Gastrocnemius medialis (tissue), 4 donors: ENCODE data around the gene SLC25A22. TPM values are rescaled to one million over a fixed set of nuclear protein-coding genes. Genes with fewer than 3 reads are reported as not detected.

Experiments
- ATAC-seq, 2 donors: fragments of 150-250 bp; one replicate each; pipeline ENCODE4 v1.9.1; 2016
- DNase-seq, 2 donors: peaks; one replicate each; pipeline ENCODE4 v3.0.0-alpha.2; 2019
- H3K27ac ChIP-seq, 4 donors: fragments of 200-600 bp; sonication (generic); 1 replicate in 1 of 4; 2 replicates in 3 of 4; pipeline ENCODE4 v1.5.1; 2016 to 2018; ENCODE audit warnings: mild to moderate bottlenecking in 2 of 4, moderate library complexity in 1 of 4
- H3K27me3 ChIP-seq, 3 donors: fragments of 200-600 bp; sonication (generic) in 2 of 3; 1 replicate in 1 of 3; 2 replicates in 2 of 3; pipeline versions ENCODE4 v1.5.1 to v1.6.0; 2016 to 2019; ENCODE audit warnings: mild to moderate bottlenecking in 1 of 3, moderate library complexity in 1 of 3
- H3K36me3 ChIP-seq, 2 donors: fragments of 200-600 bp; sonication (generic) in 1 of 2; one replicate each; pipeline ENCODE4 v1.5.1; 2017 to 2018
- H3K4me1 ChIP-seq, 2 donors: fragments of 200-600 bp; sonication (generic) in 1 of 2; one replicate each; pipeline ENCODE4 v1.5.1; 2016 to 2017; ENCODE audit warnings: mild to moderate bottlenecking in 2 of 2
- H3K4me3 ChIP-seq, 4 donors: fragments of 200-600 bp; sonication (generic) in 3 of 4; 1 replicate in 1 of 4; 2 replicates in 3 of 4; pipeline ENCODE4 v1.5.1; 2016 to 2019; ENCODE audit warnings: mild to moderate bottlenecking in 2 of 4
- H3K9me3 ChIP-seq, 3 donors: fragments of 200-600 bp; sonication (generic) in 2 of 3; 1 replicate in 1 of 3; 2 replicates in 2 of 3; pipeline ENCODE4 v1.5.1; 2016 to 2019
- POLR2A ChIP-seq, 2 donors: fragments of 450-650 bp; IDR thresholded peaks; one replicate each; pipeline ENCODE4 v1.6.1; 2017; ENCODE audit warnings: antibody characterized with exemption in 2 of 2, mild to moderate bottlenecking in 2 of 2, moderate library complexity in 2 of 2
- in situ Hi-C, 4 donors: fragments of 200-750 bp; cut with MboI; loops; one replicate each; pipeline versions ENCODE4 v1.15.0 to v1.8.0; 2017; ENCODE audit warnings: low sequenced_read_pairs in 4 of 4
- intact Hi-C: fragments of 100-400 bp; cut with DNase I; formaldehyde crosslinking; loops from one replicate; pipeline ENCODE4 v1.15.1; 2023; ENCODE audit warnings: low total_unique reads
- total RNA-seq, 4 donors: library from RNA; depleted of rRNA; stranded (reverse); fragments of >200 nt; gene quantifications; one replicate each; pipeline versions ENCODE4 v1.1.0 to v1.2.3, GENCODE V29; 2016
- TF ChIP-seq, protein P1 (sequence below), 5 experiments: fragments of 450-650 bp in 3 of 5; fragments of 200-600 bp in 2 of 5; sonication (generic) in 2 of 5; IDR thresholded peaks in 4 of 5; conservative IDR thresholded peaks in 1 of 5; 1 replicate in 4 of 5; 2 replicates in 1 of 5; pipeline ENCODE4 v1.5.1; 2016 to 2019; ENCODE audit warnings: antibody characterized with exemption in 5 of 5, mild to moderate bottlenecking in 3 of 5, moderate library complexity in 3 of 5

Gene SLC25A22
- total RNA-seq, 4 donors from 2014 or later, result 0.80 to 1.5 (median 1.0) TPM; not detected in 1

DNA sequence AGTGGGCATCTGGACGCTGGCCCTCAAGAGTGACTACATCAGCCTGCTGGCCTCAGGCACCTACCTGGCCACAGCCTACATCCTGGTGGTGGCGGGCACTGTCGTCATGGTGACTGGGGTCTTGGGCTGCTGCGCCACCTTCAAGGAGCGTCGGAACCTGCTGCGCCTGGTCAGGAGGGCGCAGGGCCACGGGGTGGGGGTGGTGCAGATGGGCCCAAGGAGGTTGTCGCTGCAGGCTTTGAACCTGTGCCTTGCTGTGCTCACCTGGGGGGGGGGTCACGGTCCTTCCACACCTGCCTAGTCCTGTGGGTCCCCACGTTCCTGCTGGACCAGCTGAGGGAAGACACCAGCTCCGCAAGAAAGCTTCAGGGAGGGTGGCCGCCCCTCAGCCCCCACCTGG, 38.2 kb upstream of the SLC25A22 start:
- intact Hi-C loops, result no loop called here

DNA sequence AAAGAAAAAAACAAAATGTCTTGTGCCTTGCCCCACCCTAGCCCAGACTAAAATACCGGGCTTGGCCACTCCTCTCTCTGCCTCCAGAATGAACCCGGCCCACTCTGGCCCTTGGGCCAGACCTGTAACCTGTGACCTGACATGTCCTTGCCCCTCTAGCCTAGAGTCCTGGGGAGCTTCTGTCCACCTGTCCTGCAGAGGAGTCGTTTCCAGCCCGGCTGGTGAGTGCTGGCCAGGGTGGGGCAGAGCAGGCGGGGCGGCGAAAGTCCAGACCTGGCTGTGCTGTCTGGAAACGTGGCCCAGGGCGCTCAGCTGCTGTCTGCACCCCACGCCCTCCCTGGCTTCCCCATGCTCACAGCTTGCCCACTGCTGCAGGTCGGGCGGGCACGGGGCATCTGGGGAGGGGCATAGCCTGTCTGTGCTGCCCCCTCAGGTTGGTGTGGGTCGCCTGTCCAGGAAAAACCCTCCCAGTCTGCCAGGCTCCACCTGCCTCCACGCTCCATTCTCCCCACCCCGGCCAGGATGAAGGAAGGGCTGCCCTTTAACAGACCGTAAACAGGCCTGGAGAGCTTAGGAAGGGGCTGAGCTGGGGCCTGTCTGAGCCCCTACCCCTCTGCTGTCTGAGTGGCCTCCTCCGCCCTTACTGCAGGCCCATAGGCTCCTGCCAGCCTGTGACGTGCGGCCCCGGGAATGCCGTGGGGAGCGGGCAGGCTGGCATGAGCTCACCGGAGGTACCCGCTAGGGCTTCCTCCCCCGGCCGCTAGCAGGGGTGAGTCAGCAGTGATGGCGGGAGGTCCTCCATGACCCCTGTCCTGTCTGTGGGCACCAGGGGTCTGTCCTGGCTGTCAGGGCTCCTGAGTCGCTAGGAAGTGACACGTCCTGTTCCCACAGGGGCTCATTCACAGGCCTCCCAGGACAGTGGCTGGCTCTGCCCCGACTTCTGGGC, 36.6 kb upstream of the SLC25A22 start:
- Histone ChIP-seq H3K27ac (peak overlapping the region; percentile 84 to 97 (median 88)), H3K27me3 (peaks cover 7 to 12% (median 8%) of the 10 kb centered on the region in 3 donors), H3K9me3 (no peaks in the 10 kb centered on the region), H3K36me3 (peaks cover 0 to 40% of the 10 kb centered on the region in 2 donors), H3K4me3 (peak overlapping the region; percentile 29 to 81 (median 68)), H3K4me1 (peaks cover 19 to 30% of the 10 kb centered on the region in 2 donors)
- TF ChIP-seq POLR2A (IDR thresholded peaks at IDR 0.05), result peak; percentile 37 to 52
- TF ChIP-seq, protein P1, sequence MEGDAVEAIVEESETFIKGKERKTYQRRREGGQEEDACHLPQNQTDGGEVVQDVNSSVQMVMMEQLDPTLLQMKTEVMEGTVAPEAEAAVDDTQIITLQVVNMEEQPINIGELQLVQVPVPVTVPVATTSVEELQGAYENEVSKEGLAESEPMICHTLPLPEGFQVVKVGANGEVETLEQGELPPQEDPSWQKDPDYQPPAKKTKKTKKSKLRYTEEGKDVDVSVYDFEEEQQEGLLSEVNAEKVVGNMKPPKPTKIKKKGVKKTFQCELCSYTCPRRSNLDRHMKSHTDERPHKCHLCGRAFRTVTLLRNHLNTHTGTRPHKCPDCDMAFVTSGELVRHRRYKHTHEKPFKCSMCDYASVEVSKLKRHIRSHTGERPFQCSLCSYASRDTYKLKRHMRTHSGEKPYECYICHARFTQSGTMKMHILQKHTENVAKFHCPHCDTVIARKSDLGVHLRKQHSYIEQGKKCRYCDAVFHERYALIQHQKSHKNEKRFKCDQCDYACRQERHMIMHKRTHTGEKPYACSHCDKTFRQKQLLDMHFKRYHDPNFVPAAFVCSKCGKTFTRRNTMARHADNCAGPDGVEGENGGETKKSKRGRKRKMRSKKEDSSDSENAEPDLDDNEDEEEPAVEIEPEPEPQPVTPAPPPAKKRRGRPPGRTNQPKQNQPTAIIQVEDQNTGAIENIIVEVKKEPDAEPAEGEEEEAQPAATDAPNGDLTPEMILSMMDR (IDR thresholded peaks at IDR 0.05 in 4 of 5, conservative IDR thresholded peaks at IDR 0.05 in 1 of 5), result peak in 1 of 5 experiments; percentile 8
- intact Hi-C loops (no loop called here), in situ Hi-C loops (no loop called here)
- ATAC-seq (peak in 1 of 2 donors; percentile 50), DNase-seq (peak in 1 of 2 donors; percentile 87)

More for the DNA sequence above, 38.2 kb upstream of the SLC25A22 start:
- H3K27ac ChIP-seq, result peak overlapping the region in 3 of 4 donors; percentile 85 to 97 (median 92)
- ATAC-seq (no peak), DNase-seq (no peak)
- no peaks in the 10 kb centered on the region for H3K9me3 ChIP-seq
- in situ Hi-C loops, result no loop called here
- TF ChIP-seq, protein P1 (IDR thresholded peaks at IDR 0.05 in 4 of 5, conservative IDR thresholded peaks at IDR 0.05 in 1 of 5), result no peak
- TF ChIP-seq POLR2A (IDR thresholded peaks at IDR 0.05), result no peak
- H3K36me3 ChIP-seq, result peaks cover 0 to 45% of the 10 kb centered on the region in 2 donors
- H3K27me3 ChIP-seq, result peaks cover 0 to 1% (median 0%) of the 10 kb centered on the region in 3 donors
- peaks cover 29 to 39% of the 10 kb centered on the region in 2 donors for H3K4me1 ChIP-seq
- no peak overlapping the region for H3K4me3 ChIP-seq

DNA sequence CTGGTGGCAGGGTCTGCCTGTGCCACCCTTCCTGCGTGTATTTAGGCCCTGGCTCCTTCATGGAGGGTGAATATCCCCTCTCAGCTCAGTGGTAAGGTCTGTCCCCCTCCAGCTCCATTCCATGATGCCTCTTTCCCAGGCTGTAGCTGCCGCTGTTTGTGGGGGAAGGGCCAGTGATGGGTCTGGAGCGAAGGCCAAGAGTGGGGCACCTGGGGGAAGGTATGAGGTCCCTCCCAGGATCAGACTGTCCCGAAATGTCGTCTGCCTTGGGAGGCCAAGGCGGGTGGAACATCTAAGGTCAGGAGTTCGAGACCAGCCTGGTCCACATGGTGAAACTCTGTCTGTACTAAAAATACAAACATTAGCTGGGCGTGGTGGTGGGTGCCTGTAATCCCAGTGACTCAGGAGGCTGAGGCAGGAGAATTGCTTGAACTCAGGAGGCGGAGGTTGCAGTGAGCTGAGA, 35.8 kb upstream of the SLC25A22 start:
- intact Hi-C loops, result loop anchor here (1.0 kb wide), 1 partner anchor 7 kb away; no protein-coding TSS in a partner anchor
- peak in 1 of 2 donors; percentile 5 for ATAC-seq
- Histone ChIP-seq H3K27ac (peak overlapping the region; percentile 84 to 97 (median 88)), H3K36me3 (peaks cover 0 to 32% of the 10 kb centered on the region in 2 donors), H3K27me3 (peaks cover 13 to 19% (median 14%) of the 10 kb centered on the region in 3 donors), H3K9me3 (no peaks in the 10 kb centered on the region), H3K4me1 (peaks cover 19 to 33% of the 10 kb centered on the region in 2 donors), H3K4me3 (peak overlapping the region; percentile 63 to 81 (median 68))
- DNase-seq, result peak in 1 of 2 donors; percentile 68
- in situ Hi-C loops, result no loop called here
- TF ChIP-seq, protein P1 (IDR thresholded peaks at IDR 0.05 in 4 of 5, conservative IDR thresholded peaks at IDR 0.05 in 1 of 5), result no peak
- TF ChIP-seq POLR2A (IDR thresholded peaks at IDR 0.05), result no peak

DNA sequence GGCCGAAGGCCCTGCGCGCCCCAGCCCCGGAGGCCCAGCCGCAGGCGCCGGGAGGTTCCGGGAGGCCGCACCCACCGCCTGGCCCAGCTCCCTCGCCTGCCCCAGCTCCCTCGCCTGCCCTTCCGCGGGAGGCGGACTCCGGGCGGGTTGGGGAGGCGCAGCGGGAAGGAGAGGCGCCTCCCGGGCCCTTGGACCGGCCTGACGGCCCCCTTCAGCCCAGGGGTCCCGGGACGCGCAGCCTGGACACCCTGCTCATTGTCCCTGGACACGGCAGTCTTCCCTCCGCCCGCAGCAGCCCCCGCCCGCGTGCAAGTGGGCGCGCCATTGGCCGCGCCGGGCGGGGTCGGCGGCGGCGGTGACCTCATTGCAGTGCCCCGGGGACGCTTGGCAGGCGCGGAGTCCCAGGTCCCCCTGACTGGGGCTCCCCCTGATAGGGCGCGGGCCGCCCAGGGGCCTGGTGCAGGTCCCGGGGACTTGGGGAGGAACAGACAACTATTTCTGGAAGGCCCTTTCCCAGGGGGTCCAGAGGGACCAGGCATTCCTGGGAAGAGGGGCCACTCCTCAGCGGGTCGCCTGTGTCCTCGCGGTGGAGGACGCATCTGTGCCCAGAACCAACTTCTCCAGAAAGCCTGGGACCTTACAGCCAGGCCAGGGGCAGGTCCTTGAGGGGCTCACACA, 35.2 kb upstream of the SLC25A22 start:
- Histone ChIP-seq H3K27ac (peak overlapping the region; percentile 84 to 97 (median 88)), H3K36me3 (peaks cover 0 to 26% of the 10 kb centered on the region in 2 donors), H3K4me1 (peaks cover 20 to 35% of the 10 kb centered on the region in 2 donors), H3K27me3 (peaks cover 13 to 25% (median 20%) of the 10 kb centered on the region in 3 donors), H3K4me3 (peak overlapping the region; percentile 63 to 81 (median 68)), H3K9me3 (no peaks in the 10 kb centered on the region)
- in situ Hi-C loops (no loop called here), intact Hi-C loops (loop anchor here (1.0 kb wide), 1 partner anchor 8 kb away; no protein-coding TSS in a partner anchor)
- ATAC-seq (peak; percentile 31 to 51), DNase-seq (peak in 1 of 2 donors; percentile 46)
- TF ChIP-seq, protein P1 (IDR thresholded peaks at IDR 0.05 in 4 of 5, conservative IDR thresholded peaks at IDR 0.05 in 1 of 5), result no peak
- TF ChIP-seq POLR2A (IDR thresholded peaks at IDR 0.05), result peak; percentile 34 to 48
